Measurements from ENCODE around the gene SAA4. TPM values are rescaled to one million over a fixed set of nuclear protein-coding genes. Genes with fewer than 3 reads are reported as not detected.
"Not testable (repeated sequence)": the region's sequence is repeated elsewhere in the genome, so short reads cannot be mapped to it uniquely, and the experiment has no call there.

SAA4 gene
- total and polyA plus RNA-seq, 10 of the 15 experiments (the other 5 are each of a cell fraction or from before 2014, with no cell fraction given) = not detected

GRCh38 chr11:18264035-18264434, 27.4 kb upstream of the SAA4 start:
- intact Hi-C loops (cut with micrococcal nuclease; ENCODE audit: unreplicated experiment) = no loop called here
- DNase-seq (ENCODE audit: low read depth, low spot score) (peak; percentile 25), ATAC-seq (no peak), FAIRE-seq (no peak)
- in situ Hi-C loops (cut with MboI) = no loop called here
- no peaks in the 10 kb centered on the region for H4K20me1 ChIP-seq (ENCODE audit: control insufficient read depth, insufficient read depth)
- BruUV-seq (replicated peaks) = no TSS peak
- no peaks in the 10 kb centered on the region for H3K9me3 ChIP-seq (replicated peaks; ENCODE audit: control insufficient read depth, insufficient read depth, low read length)
- H3K27ac ChIP-seq (ENCODE audit: control insufficient read depth, insufficient read depth) = no peak overlapping the region
- H3K4me2 ChIP-seq (ENCODE audit: control insufficient read depth, insufficient read depth) = peak overlapping the region; percentile 34
- TF ChIP-seq JUNB (IDR thresholded peaks at IDR 0.05) (peak; percentile 50), ZNF207 (IDR thresholded peaks at IDR 0.05; ENCODE audit: borderline replicate concordance) (no peak), ETV6 (conservative IDR thresholded peaks at IDR 0.05 in 1 of 2, IDR thresholded peaks at IDR 0.05 in 1 of 2; ENCODE audit: borderline replicate concordance in 1 of 2, low read depth in 1 of 2) (peak in 1 of 2 experiments; percentile 84; a peak in 2 of 4 replicates), RUNX3 (IDR thresholded peaks at IDR 0.05; ENCODE audit: low read length) (peak; percentile 39)
- no peaks in the 10 kb centered on the region for H3K27me3 ChIP-seq (replicated peaks in 1 of 2; ENCODE audit: control insufficient read depth in 2 of 2, insufficient read depth in 2 of 2, low read length in 1 of 2)
- POLR2A ChIA-PET = no interaction called here
- RAD21 ChIA-PET (ENCODE audit: unreplicated experiment) = interaction anchor here (0.7 to 3.0 kb wide), 2 partner anchors 17 to 20 kb away, joined by 3 to 9 read pairs; no protein-coding TSS in a partner anchor
- H3K9ac ChIP-seq (ENCODE audit: control insufficient read depth, insufficient read depth, low read length) = no peak overlapping the region
- SMC1A ChIA-PET (ENCODE audit: uncharacterized antibody, unreplicated experiment) = interaction anchor here (0.7 to 1.8 kb wide), 2 partner anchors 13 to 17 kb away, joined by 4 to 5 read pairs; no protein-coding TSS in a partner anchor
- CTCF ChIA-PET = no interaction called here
- H2AFZ ChIP-seq (ENCODE audit: control insufficient read depth, low read depth, low read length) = no peak overlapping the region
- H3K79me2 ChIP-seq (ENCODE audit: control insufficient read depth, insufficient read depth, low read length) = no peaks in the 10 kb centered on the region
- peaks cover 20% of the 10 kb centered on the region for H3K4me1 ChIP-seq (ENCODE audit: control insufficient read depth, insufficient read depth, low read length)
- H3K36me3 ChIP-seq (ENCODE audit: control insufficient read depth in 2 of 2, insufficient read depth in 2 of 2, low read length in 1 of 2) = no peaks in the 10 kb centered on the region
- WGBS (ENCODE audit: insufficient coverage, insufficient replicate concordance, low lambda C conversion rate, missing lambda C conversion rate) = 12% methylated on average over 4 of the region's 4 CpGs
- no peak overlapping the region for H3K4me3 ChIP-seq

GRCh38 chr11:18262681-18263350, 26.2 kb upstream of the SAA4 start:
- CTCF ChIA-PET; RAD21 ChIA-PET (ENCODE audit: unreplicated experiment); H3K9me3 ChIP-seq (replicated peaks; ENCODE audit: control insufficient read depth, insufficient read depth, low read length); BruUV-seq (replicated peaks); H3K27ac ChIP-seq (ENCODE audit: control insufficient read depth, insufficient read depth); in situ Hi-C loops (cut with MboI); H4K20me1 ChIP-seq (ENCODE audit: control insufficient read depth, insufficient read depth); FAIRE-seq; DNase-seq (ENCODE audit: low read depth, low spot score); POLR2A ChIA-PET; H3K4me2 ChIP-seq (ENCODE audit: control insufficient read depth, insufficient read depth); H3K4me3 ChIP-seq; H3K36me3 ChIP-seq (ENCODE audit: control insufficient read depth in 2 of 2, insufficient read depth in 2 of 2, low read length in 1 of 2); H3K9ac ChIP-seq (ENCODE audit: control insufficient read depth, insufficient read depth, low read length); H2AFZ ChIP-seq (ENCODE audit: control insufficient read depth, low read depth, low read length); H3K79me2 ChIP-seq (ENCODE audit: control insufficient read depth, insufficient read depth, low read length); intact Hi-C loops (cut with micrococcal nuclease; ENCODE audit: unreplicated experiment); H3K27me3 ChIP-seq (replicated peaks in 1 of 2; ENCODE audit: control insufficient read depth in 2 of 2, insufficient read depth in 2 of 2, low read length in 1 of 2); ATAC-seq: not testable (repeated sequence)
- peaks cover 13% of the 10 kb centered on the region for H3K4me1 ChIP-seq (ENCODE audit: control insufficient read depth, insufficient read depth, low read length)
- SMC1A ChIA-PET (ENCODE audit: uncharacterized antibody, unreplicated experiment) = interaction anchor here (1.8 kb wide), 1 partner anchor 12 kb away, joined by 4 read pairs; no protein-coding TSS in a partner anchor
- 84% methylated on average over 8 of the region's 8 CpGs for WGBS (ENCODE audit: insufficient coverage, insufficient replicate concordance, low lambda C conversion rate, missing lambda C conversion rate)

Data from GM12878 (cell line).